ENCODE measurements around the gene ERC2.

The ERC2 gene

GRCh38 chr3:56410576-56410975 is 57.7 kb downstream of the ERC2 start:
- no peak overlapping the region for H2AFZ ChIP-seq
- H3K4me3 ChIP-seq (ENCODE audit: low read depth, low read length): no peak overlapping the region
- TF ChIP-seq CTCF (IDR thresholded peaks at IDR 0.05): no peak
- H3K9ac ChIP-seq: no peak overlapping the region
- no peaks in the 10 kb centered on the region for H3K36me3 ChIP-seq (ENCODE audit: control insufficient read depth, insufficient read depth, low read length)
- H3K79me2 ChIP-seq: no peaks in the 10 kb centered on the region
- H3K27me3 ChIP-seq (ENCODE audit: control insufficient read depth, insufficient read depth, low read length): no peaks in the 10 kb centered on the region
- H3K27ac ChIP-seq: no peak overlapping the region
- H3K4me2 ChIP-seq (ENCODE audit: low read length): no peak overlapping the region
- no peaks in the 10 kb centered on the region for H3K9me3 ChIP-seq (ENCODE audit: control insufficient read depth, low read length)
- peaks cover 9% of the 10 kb centered on the region for H3K4me1 ChIP-seq

GRCh38 chr3:56409790-56410189 is 58.5 kb downstream of the ERC2 start:
- Histone ChIP-seq H3K9ac (no peak overlapping the region), H3K27me3 (ENCODE audit: control insufficient read depth, insufficient read depth, low read length) (no peaks in the 10 kb centered on the region), H3K79me2 (no peaks in the 10 kb centered on the region), H3K9me3 (ENCODE audit: control insufficient read depth, low read length) (no peaks in the 10 kb centered on the region), H3K27ac (no peak overlapping the region), H3K4me2 (ENCODE audit: low read length) (no peak overlapping the region), H3K4me1 (peaks cover 6% of the 10 kb centered on the region), H2AFZ (no peak overlapping the region), H3K36me3 (ENCODE audit: control insufficient read depth, insufficient read depth, low read length) (no peaks in the 10 kb centered on the region), H3K4me3 (ENCODE audit: low read depth, low read length) (no peak overlapping the region)
- TF ChIP-seq CTCF (IDR thresholded peaks at IDR 0.05): no peak

- Histone ChIP-seq H2AFZ (no peak overlapping the region), H3K4me1 (peaks cover 6% of the 10 kb centered on the region), H3K79me2 (no peaks in the 10 kb centered on the region), H3K9me3 (ENCODE audit: control insufficient read depth, low read length) (no peaks in the 10 kb centered on the region), H3K4me2 (ENCODE audit: low read length) (no peak overlapping the region), H3K9ac (no peak overlapping the region), H3K36me3 (ENCODE audit: control insufficient read depth, insufficient read depth, low read length) (no peaks in the 10 kb centered on the region), H3K27ac (no peak overlapping the region), H3K4me3 (ENCODE audit: low read depth, low read length) (no peak overlapping the region), H3K27me3 (ENCODE audit: control insufficient read depth, insufficient read depth, low read length) (no peaks in the 10 kb centered on the region)
- no peak for TF ChIP-seq CTCF (IDR thresholded peaks at IDR 0.05)
Observed at GRCh38 chr3:56408761-56409196, 59.5 kb downstream of the ERC2 start.

- Histone ChIP-seq H3K4me1 (no peaks in the 10 kb centered on the region), H3K4me2 (ENCODE audit: low read length) (no peak overlapping the region), H3K27ac (no peak overlapping the region), H3K9ac (no peak overlapping the region), H3K79me2 (no peaks in the 10 kb centered on the region), H2AFZ (no peak overlapping the region), H3K4me3 (ENCODE audit: low read depth, low read length) (no peak overlapping the region), H3K27me3 (ENCODE audit: control insufficient read depth, insufficient read depth, low read length) (no peaks in the 10 kb centered on the region), H3K9me3 (ENCODE audit: control insufficient read depth, low read length) (no peaks in the 10 kb centered on the region), H3K36me3 (ENCODE audit: control insufficient read depth, insufficient read depth, low read length) (no peaks in the 10 kb centered on the region)
- TF ChIP-seq CTCF (IDR thresholded peaks at IDR 0.05): no peak
Observed at GRCh38 chr3:56406826-56407515, 61.3 kb downstream of the ERC2 start.

GRCh38 chr3:56404884-56405283 is 63.4 kb downstream of the ERC2 start:
- Histone ChIP-seq H3K4me2 (ENCODE audit: low read length) (no peak overlapping the region), H3K79me2 (no peaks in the 10 kb centered on the region), H3K9ac (no peak overlapping the region), H3K4me3 (ENCODE audit: low read depth, low read length) (no peak overlapping the region), H3K4me1 (no peaks in the 10 kb centered on the region), H3K27me3 (ENCODE audit: control insufficient read depth, insufficient read depth, low read length) (no peaks in the 10 kb centered on the region), H3K9me3 (ENCODE audit: control insufficient read depth, low read length) (no peaks in the 10 kb centered on the region), H3K36me3 (ENCODE audit: control insufficient read depth, insufficient read depth, low read length) (no peaks in the 10 kb centered on the region), H3K27ac (no peak overlapping the region), H2AFZ (no peak overlapping the region)
- TF ChIP-seq CTCF (IDR thresholded peaks at IDR 0.05): no peak
